Measurements from ENCODE around the gene HID1. TPM values are rescaled to one million over a fixed set of nuclear protein-coding genes. Genes with fewer than 3 reads are reported as not detected.
A peak's percentile ranks its signal among the peaks of the same experiment; 100 is the strongest.

The HID1 gene
- total RNA-seq, 1 experiment from 2014 or later = 0.11 TPM

GRCh38 chr17:74968361-74968780 lies 4.2 kb downstream of the HID1 start:
- no peak for DNase-seq (ENCODE audit: low read depth)

DNA sequence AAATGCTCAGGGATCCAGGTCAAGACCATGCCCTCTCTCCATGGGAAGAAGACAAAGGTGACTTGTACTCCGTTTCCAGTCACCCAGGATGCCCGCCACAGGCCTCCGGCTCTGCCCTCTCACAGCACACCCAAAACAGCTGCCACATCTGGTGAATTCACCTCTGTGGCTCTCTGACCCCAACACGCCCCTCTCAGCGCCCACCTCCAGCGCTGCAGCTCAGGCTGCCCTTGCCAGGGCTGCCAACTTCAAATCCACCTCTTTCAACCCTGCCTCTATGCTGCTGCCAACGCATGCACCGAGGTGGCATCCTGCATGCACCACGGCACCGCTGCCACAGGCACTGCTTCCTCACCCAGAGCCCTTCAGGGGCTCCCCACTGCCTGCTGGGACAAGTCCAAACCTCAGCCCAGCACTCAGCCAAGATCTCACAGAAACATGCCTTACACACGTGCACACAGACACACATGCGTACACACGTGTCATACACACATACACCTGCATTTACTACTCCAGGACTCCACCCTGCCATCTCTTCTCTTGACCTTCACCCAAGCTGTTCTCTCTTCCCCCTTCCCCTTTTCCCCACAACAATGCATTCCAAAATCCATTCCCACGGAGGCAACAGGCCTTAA lies 7.5 kb downstream of the HID1 start:
- DNase-seq (ENCODE audit: low read depth) = no peak

GRCh38 chr17:74964246-74964761 lies 8.3 kb downstream of the HID1 start:
- DNase-seq (ENCODE audit: low read depth) = no peak

DNA sequence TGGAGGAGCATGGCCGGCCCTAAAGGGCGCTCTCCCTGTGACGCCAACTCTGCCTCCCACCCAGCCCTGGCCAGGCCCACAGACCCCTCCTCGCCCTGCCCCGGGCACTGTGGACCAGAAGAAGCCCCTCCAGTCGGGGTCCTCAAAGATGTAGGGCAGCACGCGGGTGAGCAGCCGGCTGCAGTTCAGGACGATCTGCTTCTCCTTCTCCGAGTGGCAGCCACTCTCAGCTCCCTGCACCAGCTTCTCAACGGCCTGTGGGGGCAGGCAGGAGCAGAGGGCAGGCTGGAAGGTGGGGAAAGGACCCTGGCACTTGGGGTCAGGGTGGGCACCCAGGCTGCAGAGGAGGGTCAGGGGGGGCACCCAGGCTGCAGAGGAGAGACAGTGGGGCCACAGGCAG lies 8.9 kb downstream of the HID1 start:
- no peak for DNase-seq (ENCODE audit: low read depth)

DNA sequence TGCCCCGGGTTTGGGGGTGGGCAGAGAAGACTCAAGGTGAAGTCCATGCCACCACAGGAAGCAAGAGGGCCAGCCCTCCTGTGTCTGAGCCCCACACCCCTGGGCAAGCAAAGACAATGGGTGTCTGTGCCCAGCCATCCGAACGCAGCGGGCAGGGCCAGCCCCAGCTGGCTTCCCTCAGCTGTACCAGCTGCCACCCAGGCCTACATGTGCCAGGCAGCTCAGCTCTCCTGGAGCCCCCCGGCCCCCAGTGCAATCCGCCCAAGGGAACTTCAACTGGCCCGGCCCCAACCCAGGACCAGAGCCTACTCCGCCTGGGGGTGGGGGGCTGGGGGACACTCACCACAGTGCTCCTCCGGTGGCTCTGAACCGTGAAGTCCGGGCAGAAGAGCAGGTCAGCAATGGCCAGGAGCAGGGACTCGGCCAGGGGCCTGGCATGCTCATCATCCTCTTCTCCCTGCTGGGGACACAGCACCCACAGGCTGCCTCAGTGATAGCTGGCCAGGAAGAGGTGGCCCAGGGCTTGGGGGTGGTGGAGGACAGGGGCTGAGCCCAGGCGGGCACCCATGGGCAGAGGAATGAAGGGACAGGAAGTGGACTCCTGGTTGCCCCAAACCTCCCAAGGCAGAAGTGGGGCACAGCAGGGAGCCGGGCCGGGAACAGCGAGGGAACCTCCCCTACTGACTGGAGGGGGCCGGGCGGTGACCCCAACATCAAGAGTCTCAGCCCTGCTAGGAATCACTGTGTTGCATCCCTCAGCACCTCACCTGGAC lies 9.8 kb downstream of the HID1 start:
- no peak for DNase-seq (ENCODE audit: low read depth)

DNA sequence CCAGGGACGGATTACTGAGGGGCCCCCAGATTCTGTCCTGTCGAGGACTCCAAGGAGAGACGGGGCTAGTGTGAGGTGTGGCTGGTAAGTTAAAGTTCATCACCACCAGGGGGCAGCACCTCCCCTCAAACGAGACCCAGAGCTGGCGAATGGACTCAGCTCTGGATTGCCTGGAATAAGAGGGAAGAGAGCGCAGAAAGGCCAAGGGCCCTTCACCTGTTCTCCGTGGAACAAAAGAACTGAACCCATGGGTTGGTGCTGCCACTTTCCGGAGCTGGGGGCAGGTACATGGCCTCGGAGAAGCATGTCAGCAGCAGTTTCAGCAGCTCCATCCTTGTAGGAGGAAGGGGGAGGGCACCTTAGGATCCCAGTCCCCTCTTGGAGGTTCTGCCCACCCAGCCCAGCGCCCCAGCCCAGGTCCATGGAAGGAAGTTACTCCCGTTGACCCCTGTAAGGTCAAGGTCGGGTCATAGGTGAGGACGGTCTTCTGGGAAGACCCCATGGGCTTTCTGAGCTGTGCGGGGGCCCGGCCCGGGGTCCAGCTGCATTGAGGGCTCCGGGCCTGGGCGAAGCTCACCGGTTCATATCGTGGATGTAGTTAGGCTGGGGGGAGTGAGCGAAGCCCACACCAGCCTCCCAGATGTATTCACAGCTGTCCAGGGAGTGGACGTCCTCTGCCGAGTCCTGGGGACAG lies 10.8 kb downstream of the HID1 start:
- peak; percentile 89 for DNase-seq (ENCODE audit: low read depth)

DNA sequence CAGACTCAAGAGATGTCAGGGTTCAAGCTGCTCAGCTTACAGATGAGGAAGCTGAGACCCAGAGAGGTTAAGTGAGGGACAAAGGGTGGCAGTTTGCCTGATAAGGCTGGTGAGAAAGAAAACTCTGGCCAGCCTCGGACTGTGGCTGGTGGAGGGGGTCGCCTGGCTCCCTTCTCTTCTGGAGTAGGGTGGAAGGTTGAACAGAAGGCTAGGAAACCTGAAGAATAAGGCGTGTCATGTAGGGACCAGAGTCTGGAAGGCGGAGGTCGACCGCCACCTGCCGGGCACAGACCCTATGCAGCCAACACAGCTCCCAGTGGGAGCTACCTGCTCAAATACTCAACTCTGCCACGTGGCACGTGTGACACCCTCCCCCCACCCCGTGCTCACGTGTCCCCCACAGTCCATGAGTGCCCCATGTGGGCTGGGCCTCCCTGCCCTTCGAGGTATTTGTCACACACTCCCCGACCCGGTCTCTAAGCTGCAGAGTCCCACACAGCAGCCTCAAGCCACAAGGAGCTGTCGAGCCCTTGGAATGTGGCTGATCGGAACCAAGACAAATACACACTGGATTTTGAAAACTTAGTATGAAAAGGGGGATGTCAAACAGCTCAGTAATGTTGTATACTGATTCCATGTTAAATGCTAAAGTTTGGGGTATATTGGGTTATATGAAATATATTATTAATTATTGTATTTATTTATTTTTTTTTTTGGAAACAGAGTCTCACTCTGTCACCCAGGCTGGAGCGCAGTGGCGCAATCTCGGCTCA lies 11.8 kb downstream of the HID1 start:
- DNase-seq (ENCODE audit: low read depth) = peak; percentile 84

DNA sequence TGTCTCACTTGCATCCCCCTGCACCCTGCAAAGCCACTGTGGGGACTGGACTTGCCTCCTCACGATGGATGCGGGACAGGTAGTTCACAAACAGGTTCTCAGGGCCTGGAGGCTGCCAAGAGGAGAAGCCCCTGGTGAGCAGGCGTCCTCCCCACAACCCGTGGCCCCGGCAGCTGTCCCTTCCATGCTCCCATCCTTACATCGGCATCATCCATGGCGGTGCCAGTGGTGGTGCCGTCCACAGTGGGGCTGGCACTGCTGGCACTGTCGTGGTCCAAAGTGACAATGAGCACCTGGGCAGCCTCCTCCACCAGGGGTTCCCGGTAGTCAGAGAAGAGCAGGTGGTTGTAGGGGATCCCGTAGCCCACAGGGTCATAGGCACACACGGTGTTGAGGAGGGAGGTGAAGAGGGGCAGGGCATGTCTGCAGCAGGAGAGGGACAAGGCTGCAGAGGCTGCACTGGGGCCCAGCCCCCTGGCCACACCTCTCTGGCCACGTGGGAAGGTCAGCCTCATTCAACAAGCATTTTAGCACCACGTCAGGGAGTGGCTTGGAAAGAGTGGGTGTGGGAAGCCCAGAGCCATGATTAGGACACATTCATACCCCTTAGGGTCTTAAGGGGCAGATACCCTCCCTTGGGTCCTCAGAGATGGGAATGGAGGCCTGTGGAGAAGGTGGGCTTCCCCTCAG lies 12.6 kb downstream of the HID1 start:
- peak; percentile 46 for DNase-seq (ENCODE audit: low read depth)

DNA sequence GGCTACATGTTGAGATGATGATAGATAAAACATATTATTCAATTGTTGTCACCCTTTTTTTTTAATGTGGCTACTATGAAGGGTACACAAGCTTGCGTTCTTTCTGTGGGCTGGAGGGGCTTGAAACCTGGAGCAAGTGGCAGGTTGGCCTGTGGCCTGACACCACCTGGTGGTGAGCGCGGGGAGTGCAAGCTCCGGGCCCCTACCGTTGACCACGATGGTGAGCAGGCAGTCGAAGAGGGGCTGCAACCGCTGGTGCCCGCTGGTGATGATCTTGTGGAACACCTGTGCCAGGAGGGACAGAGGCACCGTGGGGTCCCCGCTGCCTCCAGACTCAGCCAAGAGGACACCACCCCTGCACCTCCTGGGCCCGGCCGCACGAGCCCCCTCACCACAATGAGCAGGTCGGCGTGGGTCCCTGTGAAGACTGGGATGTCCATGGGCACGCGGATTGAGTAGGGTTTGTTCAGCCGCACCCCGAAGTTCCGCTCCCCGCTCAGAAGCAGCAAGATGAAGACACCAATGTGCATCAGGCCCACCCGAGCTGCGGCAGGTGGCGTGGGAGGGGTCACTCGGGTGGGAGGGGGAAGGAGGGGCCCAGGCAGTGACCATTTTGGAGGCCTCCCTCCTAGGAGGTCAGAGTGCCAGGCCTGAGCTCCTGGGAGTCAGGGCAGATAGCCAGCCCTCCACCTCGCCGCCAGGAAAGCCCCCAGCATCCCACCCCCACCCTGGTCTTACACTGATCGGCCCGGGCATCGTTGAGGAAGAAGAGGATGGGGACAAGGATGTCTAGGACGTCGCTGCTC lies 14.4 kb downstream of the HID1 start:
- peak; percentile 73 for DNase-seq (ENCODE audit: low read depth)

- no peak for DNase-seq (ENCODE audit: low read depth)
Observed at GRCh38 chr17:74956093-74956492, 16.5 kb downstream of the HID1 start.

DNA sequence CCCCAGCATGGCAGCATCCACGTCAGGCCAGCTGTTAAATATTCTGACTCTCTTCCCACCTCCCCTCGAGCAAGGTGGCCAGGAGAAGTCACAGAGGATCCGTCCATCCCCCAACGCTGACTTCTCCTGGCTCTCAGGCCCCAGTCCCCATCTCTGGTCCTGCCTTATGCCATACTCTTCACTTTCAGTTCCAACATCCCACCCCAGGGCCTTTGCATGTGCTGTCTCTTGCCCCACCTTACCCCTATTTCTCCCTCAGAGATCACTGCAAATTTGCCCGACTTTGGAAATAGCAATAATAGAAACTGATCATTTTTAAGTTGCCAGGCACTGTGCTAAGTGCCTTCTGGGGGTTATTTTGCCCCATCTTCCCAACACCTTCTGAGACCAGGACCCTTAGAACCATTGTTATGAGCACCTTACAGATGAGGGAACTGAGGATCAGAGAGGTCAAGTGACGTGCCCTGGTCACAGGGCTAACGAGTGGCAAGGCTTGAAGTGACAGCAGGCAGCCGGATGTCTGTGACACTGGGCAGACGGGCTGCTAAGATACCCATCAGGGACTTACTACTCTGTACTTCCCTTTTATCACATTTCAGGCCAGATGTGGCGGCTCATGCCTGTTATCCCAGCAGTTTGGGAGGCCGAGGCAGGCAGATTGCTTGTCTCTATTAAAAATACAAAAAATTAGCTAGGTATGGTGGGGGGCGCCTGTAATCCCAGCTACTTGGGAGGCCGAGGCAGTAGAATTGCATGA lies 17.7 kb downstream of the HID1 start:
- DNase-seq (ENCODE audit: low read depth) = no peak

GRCh38 chr17:74954115-74954514 lies 18.4 kb downstream of the HID1 start:
- no peak for DNase-seq (ENCODE audit: low read depth)

DNA sequence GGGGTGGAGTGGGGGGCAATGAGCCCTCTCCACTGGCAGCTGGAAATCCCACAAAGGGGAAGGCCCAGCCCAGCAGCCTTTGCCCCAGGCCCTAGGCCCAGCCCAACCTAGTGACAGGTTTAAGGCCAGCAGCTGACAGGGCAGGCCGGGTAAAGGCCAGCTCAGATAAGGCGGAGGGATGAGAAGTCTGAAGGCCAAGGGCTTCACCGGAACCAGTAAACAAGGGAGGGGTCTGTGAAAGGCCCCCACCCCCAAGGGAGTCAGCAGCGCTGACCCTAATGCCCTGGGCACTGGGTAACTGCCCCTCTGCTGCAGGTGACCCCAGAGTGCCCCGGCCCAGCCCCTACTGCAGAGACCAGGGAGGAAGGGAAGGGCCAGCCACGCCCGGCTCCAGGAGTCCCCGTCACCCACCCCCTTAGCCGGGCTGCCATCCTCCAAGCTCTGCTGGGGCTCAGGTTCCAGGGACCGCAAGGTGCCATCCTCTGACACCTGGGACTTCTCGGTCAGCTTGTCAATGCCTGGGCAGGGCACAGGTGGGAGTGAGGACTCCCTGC lies 19.3 kb downstream of the HID1 start:
- no peak for DNase-seq (ENCODE audit: low read depth)

DNA sequence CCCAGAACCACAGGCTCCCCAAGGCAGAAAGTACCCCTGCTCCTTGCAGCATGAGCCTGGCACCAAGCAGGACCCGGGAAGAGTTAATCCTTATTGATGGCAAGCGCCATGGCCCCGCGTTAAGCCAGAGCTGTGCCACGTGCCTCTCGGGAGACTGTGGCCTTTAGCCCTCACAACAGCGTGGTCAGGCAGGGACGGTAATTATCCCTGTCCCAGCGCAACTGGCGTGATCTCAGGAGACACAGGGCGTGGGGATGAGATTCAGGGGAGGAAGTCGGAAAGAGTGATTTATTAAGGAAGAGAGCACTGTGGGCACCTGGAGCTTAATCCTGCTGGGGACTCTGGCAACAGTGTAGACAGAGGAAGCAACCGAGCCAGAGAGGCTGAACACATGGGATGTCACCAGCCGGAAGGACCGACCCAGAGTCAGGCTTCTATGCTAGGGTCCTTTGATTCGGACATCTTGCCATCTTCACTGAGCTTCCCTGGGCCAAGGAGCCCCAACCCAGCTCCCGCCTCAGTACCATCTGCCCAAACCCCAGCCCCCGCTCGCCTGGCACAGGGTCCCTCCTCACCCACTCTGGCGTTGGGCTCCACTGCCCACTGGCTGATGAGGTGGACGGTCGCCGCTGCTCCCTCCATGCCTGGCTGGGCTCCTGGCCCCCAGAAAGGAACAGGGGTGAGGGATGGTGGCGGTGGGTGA lies 20.0 kb downstream of the HID1 start:
- no peak for DNase-seq (ENCODE audit: low read depth)

DNA sequence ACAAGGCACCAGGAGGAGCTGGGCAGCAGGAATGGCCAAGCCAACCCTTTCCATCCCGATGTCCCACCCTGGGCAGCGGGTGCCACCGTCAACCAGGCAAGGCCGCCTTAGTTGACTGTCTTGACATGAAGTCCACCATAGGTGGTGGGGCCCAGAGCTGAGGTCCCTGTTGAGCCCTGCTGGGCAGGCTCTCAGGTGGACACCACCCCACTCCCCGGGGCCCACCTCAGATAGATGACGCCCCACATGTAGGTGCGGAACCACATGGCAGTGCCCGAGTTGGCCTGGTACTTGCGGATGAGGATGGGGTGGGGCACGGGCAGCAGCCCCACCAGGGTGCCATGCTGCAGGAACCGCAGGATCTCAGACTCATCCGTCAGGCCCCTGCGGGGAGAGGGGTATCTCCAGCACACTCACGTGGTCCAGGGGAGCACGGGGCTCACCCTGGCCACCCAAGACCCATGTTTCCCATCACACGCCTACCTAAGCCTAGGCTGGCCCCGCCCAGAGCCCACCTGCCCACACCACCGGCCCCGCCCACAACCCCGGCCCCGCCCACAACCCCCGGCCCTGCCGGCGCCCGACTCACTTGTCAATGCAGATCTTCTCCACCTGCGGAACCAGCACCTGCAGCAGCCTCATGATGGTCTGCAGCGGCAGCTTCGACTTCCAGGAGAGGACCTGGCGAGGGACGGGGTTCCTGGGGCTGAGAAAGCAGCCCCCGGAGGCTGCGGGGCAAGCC lies 20.7 kb downstream of the HID1 start:
- no peak for DNase-seq (ENCODE audit: low read depth)

DNA sequence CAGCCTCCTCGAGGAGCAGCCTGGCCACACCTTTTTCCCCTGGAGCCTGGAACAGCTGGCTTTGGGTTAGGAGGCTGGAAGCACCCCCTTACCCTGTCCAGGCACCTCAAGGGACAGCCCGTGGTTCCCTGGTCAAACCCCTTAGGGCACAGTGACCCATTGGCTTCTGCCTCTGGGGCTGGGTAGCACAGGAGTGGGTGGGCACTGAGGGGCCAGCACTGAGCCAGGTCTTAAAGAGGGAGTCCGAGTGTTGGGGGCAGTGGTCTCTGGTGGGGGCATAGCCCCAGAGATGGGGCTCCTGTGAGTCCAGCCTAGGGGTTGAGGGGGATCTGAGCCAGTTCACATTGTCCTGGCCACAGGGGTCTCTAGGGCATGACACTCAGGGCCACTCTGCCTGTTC lies 21.5 kb downstream of the HID1 start:
- no peak for DNase-seq (ENCODE audit: low read depth)

DNA sequence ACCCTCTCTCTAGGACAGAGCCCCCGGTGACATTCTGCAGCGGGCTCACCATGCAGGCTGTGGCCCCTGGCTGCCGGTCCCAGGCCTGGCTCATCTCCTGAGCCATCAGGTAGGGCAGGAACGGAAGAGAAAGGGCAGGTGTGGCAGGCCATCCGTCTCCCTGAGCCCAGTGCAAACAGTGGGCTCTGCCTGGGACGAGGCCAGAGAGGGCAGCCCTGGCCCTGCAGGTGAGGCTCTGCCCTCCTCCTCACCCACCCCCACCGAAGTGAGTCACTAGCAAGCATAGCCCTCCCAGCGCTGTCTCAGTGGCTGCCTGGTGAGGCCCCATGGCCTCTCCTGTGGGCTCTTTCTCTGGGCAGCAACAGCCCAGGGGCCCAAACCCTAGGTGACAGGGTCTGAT lies 22.4 kb downstream of the HID1 start:
- no peak for DNase-seq (ENCODE audit: low read depth)

All from Daoy (cell line).